Testis (tissue), 3 donors: ENCODE results near the gene TBATA. TPM values are rescaled to one million over a fixed set of nuclear protein-coding genes. Genes with fewer than 3 reads are reported as not detected.

ENCODE experiments used
- DNase-seq: peaks from one replicate; pipeline ENCODE4 v3.0.0-alpha.2; 2019
- H3K27ac ChIP-seq, 2 donors: fragments of 200-600 bp; sonication (generic); one replicate each; pipeline ENCODE4 v1.5.1; 2019
- H3K27me3 ChIP-seq: fragments of 200-600 bp; sonication (generic); one replicate; pipeline ENCODE4 v1.5.1; 2019
- H3K36me3 ChIP-seq: fragments of 200-600 bp; sonication (generic); one replicate; pipeline ENCODE4 v1.5.1; 2017; ENCODE audit warnings: low read depth; ENCODE audit errors: missing control alignments
- H3K4me1 ChIP-seq: fragments of 200-600 bp; sonication (generic); one replicate; pipeline ENCODE4 v1.5.1; 2019
- H3K4me3 ChIP-seq, 2 donors: fragments of 200-600 bp; sonication (generic); one replicate each; pipeline ENCODE4 v1.5.1; 2017 to 2019
- H3K9me3 ChIP-seq: fragments of 200-600 bp; sonication (generic); one replicate; pipeline ENCODE4 v1.5.1; 2017
- POLR2A ChIP-seq: fragments of 450-650 bp; IDR thresholded peaks from one replicate; pipeline ENCODE4 v1.6.1; 2017; ENCODE audit warnings: antibody characterized with exemption, mild to moderate bottlenecking, moderate library complexity
- WGBS, 2 donors: methylation state at CpG; one replicate each; pipeline ENCODE4 v1.1.5; 2018; 5-methylcytosine and 5-hydroxymethylcytosine counted together
- intact Hi-C: fragments of 100-400 bp; cut with DNase I; formaldehyde crosslinking; loops from one replicate; pipeline ENCODE4 v1.15.1; 2023; ENCODE audit warnings: low total_unique reads
- polyA plus RNA-seq: library from polyadenylated mRNA; stranded (reverse); fragments of 350-450 nt; fragmentation: Illumina TruSeq; extraction: RNeasy Lipid Tissue Mini Kit (QIAGEN cat#74804); gene quantifications from one replicate; pipeline ENCODE4 v1.2.3, GENCODE V29; 2014; ENCODE audit warnings: low read depth, low replicate concordance; ENCODE audit not compliant: insufficient read depth
- total RNA-seq, 2 donors: library from RNA; depleted of rRNA; stranded (reverse); fragments of >200 nt; gene quantifications; one replicate each; pipeline ENCODE4 v1.2.3, GENCODE V29; 2016
- TF ChIP-seq, protein P1 (sequence below), 3 experiments: fragments of 450-650 bp in 2 of 3; fragments of 200-600 bp in 1 of 3; sonication (generic) in 1 of 3; IDR thresholded peaks; one replicate each; pipeline ENCODE4 v1.5.1; 2016 to 2019; ENCODE audit warnings: antibody characterized with exemption in 3 of 3, mild to moderate bottlenecking in 2 of 3, moderate library complexity in 1 of 3

TBATA gene
- total and polyA plus RNA-seq, 3 donors from 2014 or later = 8.4 to 34.6 (median 19.1) TPM

GRCh38 chr10:70782746-70783680 is 2.2 kb downstream of the TBATA start:
- Histone ChIP-seq H3K27ac (no peak overlapping the region), H3K36me3 (no peaks in the 10 kb centered on the region), H3K27me3 (no peaks in the 10 kb centered on the region), H3K4me1 (peaks cover 18% of the 10 kb centered on the region), H3K9me3 (no peaks in the 10 kb centered on the region), H3K4me3 (no peak overlapping the region)
- 68 to 73% methylated on average over 11 of the region's 11 CpGs for WGBS, 2 donors
- no peak for DNase-seq
- TF ChIP-seq POLR2A = no peak
- TF ChIP-seq, protein P1, sequence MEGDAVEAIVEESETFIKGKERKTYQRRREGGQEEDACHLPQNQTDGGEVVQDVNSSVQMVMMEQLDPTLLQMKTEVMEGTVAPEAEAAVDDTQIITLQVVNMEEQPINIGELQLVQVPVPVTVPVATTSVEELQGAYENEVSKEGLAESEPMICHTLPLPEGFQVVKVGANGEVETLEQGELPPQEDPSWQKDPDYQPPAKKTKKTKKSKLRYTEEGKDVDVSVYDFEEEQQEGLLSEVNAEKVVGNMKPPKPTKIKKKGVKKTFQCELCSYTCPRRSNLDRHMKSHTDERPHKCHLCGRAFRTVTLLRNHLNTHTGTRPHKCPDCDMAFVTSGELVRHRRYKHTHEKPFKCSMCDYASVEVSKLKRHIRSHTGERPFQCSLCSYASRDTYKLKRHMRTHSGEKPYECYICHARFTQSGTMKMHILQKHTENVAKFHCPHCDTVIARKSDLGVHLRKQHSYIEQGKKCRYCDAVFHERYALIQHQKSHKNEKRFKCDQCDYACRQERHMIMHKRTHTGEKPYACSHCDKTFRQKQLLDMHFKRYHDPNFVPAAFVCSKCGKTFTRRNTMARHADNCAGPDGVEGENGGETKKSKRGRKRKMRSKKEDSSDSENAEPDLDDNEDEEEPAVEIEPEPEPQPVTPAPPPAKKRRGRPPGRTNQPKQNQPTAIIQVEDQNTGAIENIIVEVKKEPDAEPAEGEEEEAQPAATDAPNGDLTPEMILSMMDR (IDR thresholded peaks at IDR 0.05) = no peak
- intact Hi-C loops = no loop called here

GRCh38 chr10:70782086-70782745 is 3.0 kb downstream of the TBATA start:
- peaks cover 18% of the 10 kb centered on the region for H3K4me1 ChIP-seq
- WGBS, 2 donors = 55 to 58% methylated on average over 2 to 4 of the region's 4 CpGs
- no peak overlapping the region for H3K4me3 ChIP-seq
- intact Hi-C loops = no loop called here
- H3K27ac ChIP-seq = no peak overlapping the region
- no peaks in the 10 kb centered on the region for H3K36me3 ChIP-seq
- no peaks in the 10 kb centered on the region for H3K9me3 ChIP-seq
- no peaks in the 10 kb centered on the region for H3K27me3 ChIP-seq
- DNase-seq = no peak
- TF ChIP-seq, protein P1 (IDR thresholded peaks at IDR 0.05) = no peak
- TF ChIP-seq POLR2A = no peak

DNA sequence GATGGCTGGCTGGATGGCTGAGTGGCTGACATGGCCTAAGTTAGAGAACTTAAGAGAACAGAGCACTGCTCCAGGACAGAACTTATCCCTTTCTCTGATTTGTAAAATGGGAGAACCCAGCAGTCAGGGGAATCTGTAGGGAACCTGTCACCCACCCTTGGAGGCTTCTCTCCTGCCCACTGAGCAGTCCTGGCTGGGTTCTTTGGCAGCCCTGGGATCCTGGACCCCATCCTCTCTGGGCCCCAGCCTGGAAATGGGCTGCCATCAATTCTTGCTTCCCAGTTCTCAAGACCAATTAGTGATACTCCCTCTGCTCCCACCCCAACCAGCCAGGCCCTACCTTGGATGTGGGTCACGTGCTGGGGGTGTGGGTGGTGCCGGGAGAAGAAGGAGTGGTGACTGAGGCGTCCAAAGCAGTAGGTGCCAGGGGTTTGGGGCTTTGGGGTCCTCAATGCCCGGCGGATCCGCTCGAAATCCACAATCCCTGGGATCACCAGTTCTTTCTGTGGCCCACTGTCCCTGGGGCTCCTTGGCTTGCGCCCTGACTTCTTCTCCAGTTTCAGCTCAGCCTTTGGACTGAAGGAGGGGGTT is 3.6 kb downstream of the TBATA start:
- no peak for DNase-seq
- no peaks in the 10 kb centered on the region for H3K27me3 ChIP-seq
- H3K9me3 ChIP-seq = no peaks in the 10 kb centered on the region
- H3K4me3 ChIP-seq = no peak overlapping the region
- intact Hi-C loops = no loop called here
- no peak overlapping the region for H3K27ac ChIP-seq
- H3K4me1 ChIP-seq = peaks cover 18% of the 10 kb centered on the region
- no peak for TF ChIP-seq POLR2A
- TF ChIP-seq, protein P1 (IDR thresholded peaks at IDR 0.05) = no peak
- no peaks in the 10 kb centered on the region for H3K36me3 ChIP-seq
- WGBS, 2 donors = 95 to 96% methylated on average over 4 to 8 of the region's 8 CpGs

- 91 to 95% methylated on average over 4 of the region's 4 CpGs for WGBS, 2 donors
- Histone ChIP-seq H3K9me3 (no peaks in the 10 kb centered on the region), H3K27ac (no peak overlapping the region), H3K4me1 (peaks cover 18% of the 10 kb centered on the region), H3K36me3 (no peaks in the 10 kb centered on the region), H3K4me3 (no peak overlapping the region), H3K27me3 (no peaks in the 10 kb centered on the region)
- TF ChIP-seq POLR2A = no peak
- TF ChIP-seq, protein P1 (IDR thresholded peaks at IDR 0.05) = no peak
- intact Hi-C loops = no loop called here
- no peak for DNase-seq
Measured at GRCh38 chr10:70780772-70781171, 4.4 kb downstream of the TBATA start.
